T-cell (primary cell): ENCODE data around the gene EGLN2. TPM values are rescaled to one million over a fixed set of nuclear protein-coding genes. Genes with fewer than 3 reads are reported as not detected.
"Not testable (repeated sequence)": the region's sequence is repeated elsewhere in the genome, so short reads cannot be mapped to it uniquely, and the experiment has no call there.

Experiments
- ATAC-seq, 4 experiments: fragments of 200-7000 bp in 3 of 4; fragments of 150-1000 bp in 1 of 4; cut with Tn5 transposase; replicated peaks in 1 of 4; 1 replicate in 3 of 4; 2 replicates in 1 of 4; pipeline ENCODE4 v1.10.0; 2021; ENCODE audit warnings: moderate library complexity in 3 of 4, mild to moderate bottlenecking in 2 of 4, moderate number of reproducible peaks in 1 of 4
- CTCF ChIA-PET, 2 donors: fragments of 300-600 bp; sonication (Branson Sonifier 250); formaldehyde crosslinking; loops; one replicate each; lab custom pipeline; 2022; ENCODE audit warnings: antibody characterized with exemption in 2 of 2; lab: Charles Lee
- POLR2A ChIA-PET, 2 donors: fragments of 300-600 bp; sonication (Branson Sonifier 250); formaldehyde crosslinking; loops; one replicate each; lab custom pipeline; 2022; ENCODE audit warnings: antibody characterized with exemption in 2 of 2; lab: Charles Lee
- DNase-seq, 35 experiments: peaks; one replicate each; pipeline versions ENCODE4 v3.0.0 to v3.0.0-alpha.2; 2013 to 2023
- H3K27ac ChIP-seq: one replicate; pipeline ENCODE4 v1.5.1; 2013; ENCODE audit warnings: low read length
- H3K27me3 ChIP-seq, 2 experiments: replicated peaks in 1 of 2; 1 replicate in 1 of 2; 2 replicates in 1 of 2; pipeline versions ENCODE4 v1.6.1 to v1.7.0; 2013; ENCODE audit warnings: low read length in 1 of 2, mixed read lengths in 1 of 2; ENCODE audit not compliant: control insufficient read depth in 2 of 2, insufficient read depth in 2 of 2; ENCODE audit errors: extremely low read depth in 1 of 2
- H3K36me3 ChIP-seq, 2 donors: 1 replicate in 1 of 2; 2 replicates in 1 of 2; pipeline versions ENCODE4 v1.6.1 to v1.7.0; 2013; ENCODE audit warnings: low read length in 1 of 2; ENCODE audit not compliant: control insufficient read depth in 2 of 2, insufficient read depth in 1 of 2; ENCODE audit errors: extremely low read depth in 1 of 2
- H3K4me1 ChIP-seq, 2 experiments: 1 replicate in 1 of 2; 2 replicates in 1 of 2; pipeline versions ENCODE4 v1.6.1 to v1.7.0; 2013; ENCODE audit warnings: low read length in 2 of 2, mixed read lengths in 1 of 2; ENCODE audit not compliant: insufficient read depth in 2 of 2, control insufficient read depth in 1 of 2; ENCODE audit errors: extremely low read depth in 1 of 2
- H3K4me3 ChIP-seq, 2 donors: 1 replicate in 1 of 2; 2 replicates in 1 of 2; pipeline versions ENCODE4 v1.5.1 to v1.7.0; 2013; ENCODE audit warnings: mild to moderate bottlenecking in 2 of 2, low read length in 1 of 2, moderate library complexity in 1 of 2; ENCODE audit not compliant: control insufficient read depth in 1 of 2; ENCODE audit errors: extremely low read depth in 1 of 2
- H3K9me3 ChIP-seq: 2 replicates; pipeline ENCODE4 v1.7.0; 2013
- H3K27ac Mint-ChIP-seq, 2 donors: one replicate each; pipeline ENCODE4 v1.8.0; 2020 to 2021; ENCODE audit warnings: mild to moderate bottlenecking in 2 of 2, mixed read lengths in 2 of 2
- H3K27me3 Mint-ChIP-seq, 2 donors: one replicate each; pipeline ENCODE4 v1.8.0; 2021 to 2022; ENCODE audit warnings: mixed read lengths in 2 of 2
- H3K36me3 Mint-ChIP-seq: one replicate; pipeline ENCODE4 v1.8.0; 2021; ENCODE audit warnings: mixed read lengths
- H3K4me1 Mint-ChIP-seq, 3 donors: one replicate each; pipeline ENCODE4 v1.8.0; 2020 to 2022; ENCODE audit warnings: mixed read lengths in 3 of 3, mild to moderate bottlenecking in 1 of 3
- H3K4me3 Mint-ChIP-seq, 3 donors: one replicate each; pipeline ENCODE4 v1.8.0; 2020 to 2022; ENCODE audit warnings: mild to moderate bottlenecking in 3 of 3, mixed read lengths in 3 of 3, moderate library complexity in 3 of 3
- H3K9me3 Mint-ChIP-seq, 3 donors: one replicate each; pipeline ENCODE4 v1.8.0; 2020 to 2022; ENCODE audit warnings: mixed read lengths in 3 of 3
- WGBS: methylation state at CpG from one replicate; pipeline ENCODE4 v1.1.5; 2013; ENCODE audit warnings: missing lambda C conversion rate; ENCODE audit not compliant: insufficient coverage; 5-methylcytosine and 5-hydroxymethylcytosine counted together
- total RNA-seq, 35 experiments: library from RNA in 6 of 35; stranded (reverse) in 6 of 35; fragments of 120-200 nt in 1 of 35; gene quantifications; one replicate each; pipeline versions ENCODE4 v1.2.1 to v1.2.4 and lab custom pipeline; 2013 to 2026

Gene EGLN2
- total RNA-seq, 5 donors from 2014 or later (not counting 1 experiment from before 2014, with no cell fraction given): 150 to 234 (median 224) TPM

GRCh38 chr19:40815223-40815622, 16.2 kb downstream of the EGLN2 start:
- Histone ChIP-seq H3K27me3 (peaks cover 0 to 5% of the 10 kb centered on the region in 2 experiments), H3K36me3 (no peaks in the 10 kb centered on the region), H3K9me3 (no peaks in the 10 kb centered on the region), H3K4me1 (peaks cover 10 to 47% of the 10 kb centered on the region in 2 experiments), H3K4me3 (no peak overlapping the region), H3K27ac (no peak overlapping the region)
- Mint-ChIP-seq H3K36me3 (no peaks in the 10 kb centered on the region), H3K4me1 (peaks cover 42 to 63% (median 53%) of the 10 kb centered on the region in 3 donors), H3K9me3 (no peaks in the 10 kb centered on the region), H3K27me3 (no peaks in the 10 kb centered on the region), H3K27ac (peak overlapping the region in 1 of 2 donors; percentile 45), H3K4me3 (no peak overlapping the region)
- ChIA-PET CTCF (no interaction called here), POLR2A (no interaction called here)
- no peak for DNase-seq
- ATAC-seq: no peak
- 100% methylated on average over 1 of the region's 4 CpGs for WGBS

GRCh38 chr19:40818480-40819399, 19.7 kb downstream of the EGLN2 start:
- not testable (repeated sequence) for H3K27me3 ChIP-seq
- ATAC-seq: peak; percentile 85 to 95 (median 88)
- H3K27ac ChIP-seq: peak overlapping the region; percentile 66

GRCh38 chr19:40819479-40820234, 20.7 kb downstream of the EGLN2 start:
- H3K36me3 ChIP-seq, H3K4me3 ChIP-seq, H3K27me3 Mint-ChIP-seq, H3K9me3 ChIP-seq, H3K27me3 ChIP-seq, H3K9me3 Mint-ChIP-seq, H3K36me3 Mint-ChIP-seq: not testable (repeated sequence)
- CTCF ChIA-PET: interaction anchor here in 1 of 2 donors (0.6 to 2.8 kb wide), 9 partner anchors 13 to 158 kb away, joined by 3 to 11 read pairs (median 4); partner anchors contain the start of genes ACTMAP, EGLN2, RAB4B and SNRPA
- Mint-ChIP-seq H3K4me1 (peaks cover 25 to 35% (median 32%) of the 10 kb centered on the region in 3 donors), H3K27ac (peak overlapping the region; percentile 75 to 82), H3K4me3 (peak overlapping the region in 1 of 3 donors; percentile 13)
- H3K4me1 ChIP-seq: peaks cover 7 to 31% of the 10 kb centered on the region in 2 experiments
- WGBS: no CpG with 5 or more reads among the region's 6 CpGs
- peak overlapping the region; percentile 25 for H3K27ac ChIP-seq
- POLR2A ChIA-PET: interaction anchor here in 1 of 2 donors (0.6 kb wide), 1 partner anchor 159 kb away, joined by 4 read pairs; no protein-coding TSS in a partner anchor
- DNase-seq (peak in 31 of 35 experiments; percentile 34 to 80 (median 64)), ATAC-seq (peak in 3 of 4 experiments; percentile 19 to 48 (median 36))

More at GRCh38 chr19:40818480-40819399, 19.7 kb downstream of the EGLN2 start:
- H3K27me3 Mint-ChIP-seq, H3K36me3 ChIP-seq, H3K36me3 Mint-ChIP-seq, POLR2A ChIA-PET, H3K9me3 ChIP-seq, H3K9me3 Mint-ChIP-seq: not testable (repeated sequence)
- peak overlapping the region; percentile 50 to 75 for H3K27ac Mint-ChIP-seq
- H3K4me3 ChIP-seq: peak overlapping the region; percentile 29 to 48
- H3K4me3 Mint-ChIP-seq: peak overlapping the region; percentile 71 to 83 (median 79)
- H3K4me1 Mint-ChIP-seq: peaks cover 25 to 34% (median 33%) of the 10 kb centered on the region in 3 donors
- DNase-seq: peak; percentile 51 to 86 (median 75)
- CTCF ChIA-PET: interaction anchor here in 1 of 2 donors (0.6 to 2.8 kb wide), 7 partner anchors 12 to 157 kb away, joined by 3 to 11 read pairs (median 5); partner anchors contain the start of genes ACTMAP, EGLN2, RAB4B and SNRPA
- 27% methylated on average over 17 of the region's 36 CpGs for WGBS
- peaks cover 7 to 26% of the 10 kb centered on the region in 2 experiments for H3K4me1 ChIP-seq

GRCh38 chr19:40822161-40822560, 23.2 kb downstream of the EGLN2 start:
- Histone ChIP-seq H3K27ac (no peak overlapping the region), H3K4me1 (peaks cover 10 to 55% of the 10 kb centered on the region in 2 experiments), H3K9me3 (no peaks in the 10 kb centered on the region), H3K36me3 (no peaks in the 10 kb centered on the region), H3K27me3 (no peaks in the 10 kb centered on the region), H3K4me3 (no peak overlapping the region)
- ChIA-PET POLR2A (no interaction called here), CTCF (interaction anchor here in 1 of 2 donors (0.6 kb wide), 1 partner anchor 140 kb away, joined by 4 read pairs; no protein-coding TSS in a partner anchor)
- H3K27ac Mint-ChIP-seq: peak overlapping the region in 1 of 2 donors; percentile 43
- no peak for DNase-seq
- peaks cover 43 to 54% (median 46%) of the 10 kb centered on the region in 3 donors for H3K4me1 Mint-ChIP-seq
- no peaks in the 10 kb centered on the region for H3K9me3 Mint-ChIP-seq
- H3K36me3 Mint-ChIP-seq: peaks cover 7% of the 10 kb centered on the region
- no peak for ATAC-seq
- no peaks in the 10 kb centered on the region for H3K27me3 Mint-ChIP-seq
- H3K4me3 Mint-ChIP-seq: no peak overlapping the region
- 95% methylated on average over 22 of the region's 22 CpGs for WGBS

GRCh38 chr19:40822704-40823553, 23.9 kb downstream of the EGLN2 start:
- CTCF ChIA-PET, H3K27ac ChIP-seq, H3K36me3 ChIP-seq, H3K27me3 ChIP-seq, H3K9me3 ChIP-seq, ATAC-seq, DNase-seq, H3K4me3 Mint-ChIP-seq, H3K27me3 Mint-ChIP-seq, H3K4me3 ChIP-seq, H3K9me3 Mint-ChIP-seq, POLR2A ChIA-PET: not testable (repeated sequence)
- Mint-ChIP-seq H3K27ac (peak overlapping the region in 1 of 2 donors; percentile 43), H3K36me3 (peaks cover 11% of the 10 kb centered on the region), H3K4me1 (peaks cover 43 to 55% (median 44%) of the 10 kb centered on the region in 3 donors)
- 100% methylated on average over 4 of the region's 9 CpGs for WGBS
- H3K4me1 ChIP-seq: peaks cover 11 to 61% of the 10 kb centered on the region in 2 experiments
